Measurements from ENCODE around the gene MINDY3. TPM values are rescaled to one million over a fixed set of nuclear protein-coding genes. Genes with fewer than 3 reads are reported as not detected.
"Not testable (repeated sequence)": the region's sequence is repeated elsewhere in the genome, so short reads cannot be mapped to it uniquely, and the experiment has no call there.

MINDY3 gene
- polyA plus RNA-seq, 1 donor (not counting 4 experiments of a cell fraction or from before 2014, with no cell fraction given): 22.1 TPM

DNA sequence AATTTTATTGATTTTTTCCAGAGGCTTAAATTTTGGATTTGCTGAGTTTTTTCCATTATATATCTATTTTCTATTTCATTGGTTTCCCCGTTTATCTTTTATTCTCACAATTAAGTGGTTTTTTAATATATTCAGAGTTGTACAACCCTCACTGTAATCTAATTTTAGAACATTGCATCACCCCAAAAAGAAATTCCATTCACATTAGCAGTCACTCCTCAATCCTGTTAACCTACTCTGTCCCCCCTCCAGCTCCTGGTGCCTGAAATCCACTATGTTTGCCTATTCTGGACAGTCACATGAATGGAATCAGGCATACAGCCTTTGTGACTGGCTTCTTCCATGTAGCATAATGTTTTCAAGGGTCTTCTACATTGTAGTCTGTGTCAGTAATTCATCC, 84.8 kb downstream of the MINDY3 start:
- no peak for FAIRE-seq
- no peak for DNase-seq (ENCODE audit: low read depth, low spot score)
- Histone ChIP-seq H3K9ac (ENCODE audit: control insufficient read depth, extremely low read depth, insufficient read depth, low read length) (no peak overlapping the region), H3K4me2 (ENCODE audit: control insufficient read depth, extremely low read depth, insufficient read depth, low read depth, low read length) (no peak overlapping the region), H2AFZ (ENCODE audit: control insufficient read depth, low read length) (no peak overlapping the region), H3K9me1 (ENCODE audit: control insufficient read depth, extremely low read depth, insufficient read depth, low read length) (no peaks in the 10 kb centered on the region), H3K4me3 (ENCODE audit: control insufficient read depth in 2 of 3, extremely low read depth in 1 of 3, insufficient read depth in 2 of 3, low read depth in 1 of 3, low read length in 3 of 3) (no peak overlapping the region), H4K20me1 (ENCODE audit: control insufficient read depth, extremely low read depth, insufficient read depth, low read length) (no peaks in the 10 kb centered on the region), H3K27ac (ENCODE audit: control insufficient read depth, insufficient read depth, low read length) (no peak overlapping the region), H3K79me2 (ENCODE audit: control insufficient read depth, insufficient read depth, low read length) (no peaks in the 10 kb centered on the region), H3K4me1 (ENCODE audit: control insufficient read depth, extremely low read depth, insufficient read depth, low read length) (peaks cover 3% of the 10 kb centered on the region), H3K36me3 (ENCODE audit: control insufficient read depth in 2 of 2, extremely low read depth in 1 of 2, insufficient read depth in 2 of 2, low read length in 2 of 2) (peaks cover 0 to 6% of the 10 kb centered on the region in 2 experiments), H3K9me3 (ENCODE audit: control insufficient read depth, low read depth, low read length) (no peaks in the 10 kb centered on the region), H3K27me3 (ENCODE audit: control insufficient read depth, extremely low read depth, insufficient read depth, low read length) (no peaks in the 10 kb centered on the region)
- dilution Hi-C loops (cut with MboI; ENCODE audit: extremely low pct_ligation_motif_present, low sequenced_read_pairs): no loop called here
- TF ChIP-seq CTCF (optimal IDR thresholded peaks at IDR 0.05 in 1 of 3, IDR thresholded peaks at IDR 0.05 in 1 of 3, conservative IDR thresholded peaks at IDR 0.05 in 1 of 3; ENCODE audit: extremely low read depth in 1 of 3, insufficient read depth in 2 of 3, low read length in 3 of 3) (no peak), EZH2 (IDR thresholded peaks at IDR 0.05; ENCODE audit: low read length) (no peak)

- H3K27me3 ChIP-seq (ENCODE audit: control insufficient read depth, extremely low read depth, insufficient read depth, low read length); H3K9ac ChIP-seq (ENCODE audit: control insufficient read depth, extremely low read depth, insufficient read depth, low read length); DNase-seq (ENCODE audit: low read depth, low spot score); H3K4me3 ChIP-seq (ENCODE audit: control insufficient read depth in 2 of 3, extremely low read depth in 1 of 3, insufficient read depth in 2 of 3, low read depth in 1 of 3, low read length in 3 of 3); H2AFZ ChIP-seq (ENCODE audit: control insufficient read depth, low read length); H3K27ac ChIP-seq (ENCODE audit: control insufficient read depth, insufficient read depth, low read length); H4K20me1 ChIP-seq (ENCODE audit: control insufficient read depth, extremely low read depth, insufficient read depth, low read length); H3K4me2 ChIP-seq (ENCODE audit: control insufficient read depth, extremely low read depth, insufficient read depth, low read depth, low read length); dilution Hi-C loops (cut with MboI; ENCODE audit: extremely low pct_ligation_motif_present, low sequenced_read_pairs); H3K79me2 ChIP-seq (ENCODE audit: control insufficient read depth, insufficient read depth, low read length); H3K4me1 ChIP-seq (ENCODE audit: control insufficient read depth, extremely low read depth, insufficient read depth, low read length); FAIRE-seq; H3K9me1 ChIP-seq (ENCODE audit: control insufficient read depth, extremely low read depth, insufficient read depth, low read length); H3K9me3 ChIP-seq (ENCODE audit: control insufficient read depth, low read depth, low read length); H3K36me3 ChIP-seq (ENCODE audit: control insufficient read depth in 2 of 2, extremely low read depth in 1 of 2, insufficient read depth in 2 of 2, low read length in 2 of 2): not testable (repeated sequence)
These were observed 85.8 kb downstream of the MINDY3 start for GRCh38 chr10:15774534-15774933.

- H3K4me3 ChIP-seq (ENCODE audit: control insufficient read depth in 2 of 3, extremely low read depth in 1 of 3, insufficient read depth in 2 of 3, low read depth in 1 of 3, low read length in 3 of 3): no peak overlapping the region
- no peak overlapping the region for H3K4me2 ChIP-seq (ENCODE audit: control insufficient read depth, extremely low read depth, insufficient read depth, low read depth, low read length)
- no peaks in the 10 kb centered on the region for H3K4me1 ChIP-seq (ENCODE audit: control insufficient read depth, extremely low read depth, insufficient read depth, low read length)
- no peak overlapping the region for H3K27ac ChIP-seq (ENCODE audit: control insufficient read depth, insufficient read depth, low read length)
- no peak for FAIRE-seq
- no peaks in the 10 kb centered on the region for H3K9me1 ChIP-seq (ENCODE audit: control insufficient read depth, extremely low read depth, insufficient read depth, low read length)
- H3K27me3 ChIP-seq (ENCODE audit: control insufficient read depth, extremely low read depth, insufficient read depth, low read length): no peaks in the 10 kb centered on the region
- dilution Hi-C loops (cut with MboI; ENCODE audit: extremely low pct_ligation_motif_present, low sequenced_read_pairs): no loop called here
- H3K9me3 ChIP-seq (ENCODE audit: control insufficient read depth, low read depth, low read length): no peaks in the 10 kb centered on the region
- no peaks in the 10 kb centered on the region for H3K36me3 ChIP-seq (ENCODE audit: control insufficient read depth in 2 of 2, extremely low read depth in 1 of 2, insufficient read depth in 2 of 2, low read length in 2 of 2)
- no peak overlapping the region for H2AFZ ChIP-seq (ENCODE audit: control insufficient read depth, low read length)
- H4K20me1 ChIP-seq (ENCODE audit: control insufficient read depth, extremely low read depth, insufficient read depth, low read length): no peaks in the 10 kb centered on the region
- no peaks in the 10 kb centered on the region for H3K79me2 ChIP-seq (ENCODE audit: control insufficient read depth, insufficient read depth, low read length)
- DNase-seq (ENCODE audit: low read depth, low spot score): no peak
- TF ChIP-seq EZH2 (IDR thresholded peaks at IDR 0.05; ENCODE audit: low read length): no peak
- no peak for TF ChIP-seq CTCF (optimal IDR thresholded peaks at IDR 0.05 in 1 of 3, IDR thresholded peaks at IDR 0.05 in 1 of 3, conservative IDR thresholded peaks at IDR 0.05 in 1 of 3; ENCODE audit: extremely low read depth in 1 of 3, insufficient read depth in 2 of 3, low read length in 3 of 3)
- H3K9ac ChIP-seq (ENCODE audit: control insufficient read depth, extremely low read depth, insufficient read depth, low read length): no peak overlapping the region
These were observed 95.3 kb downstream of the MINDY3 start for GRCh38 chr10:15764892-15765454.

Data from keratinocyte (primary cell).